SHP77 treated with DMSO at 0.1 percent for 48 hours (cell line): Measurements from ENCODE around the gene RGL4.

Experiments used
- DNase-seq: peaks from one replicate; lab custom pipeline; 2025; lab: John Stamatoyannopoulos, UW

RGL4 gene

DNA sequence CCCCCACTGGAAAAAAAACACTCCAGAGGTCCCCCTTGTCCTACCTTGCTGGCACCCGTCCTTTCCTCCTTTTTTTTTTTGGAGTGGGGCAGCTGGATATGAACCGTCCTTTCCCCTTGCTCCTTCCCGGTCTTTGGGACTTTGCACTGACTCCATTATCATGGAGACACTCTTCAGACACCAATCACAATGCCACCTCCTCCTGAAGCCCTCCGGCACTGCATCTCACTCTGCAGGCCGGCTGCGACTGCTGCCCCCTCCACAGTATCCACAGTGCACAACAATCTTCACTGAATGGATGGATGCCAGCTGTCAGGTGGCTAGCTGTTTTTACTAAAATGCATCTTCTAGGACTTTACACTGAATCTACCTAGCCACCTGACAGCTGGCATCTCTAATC lies 12.7 kb upstream of the RGL4 start:
- no peak for DNase-seq

DNA sequence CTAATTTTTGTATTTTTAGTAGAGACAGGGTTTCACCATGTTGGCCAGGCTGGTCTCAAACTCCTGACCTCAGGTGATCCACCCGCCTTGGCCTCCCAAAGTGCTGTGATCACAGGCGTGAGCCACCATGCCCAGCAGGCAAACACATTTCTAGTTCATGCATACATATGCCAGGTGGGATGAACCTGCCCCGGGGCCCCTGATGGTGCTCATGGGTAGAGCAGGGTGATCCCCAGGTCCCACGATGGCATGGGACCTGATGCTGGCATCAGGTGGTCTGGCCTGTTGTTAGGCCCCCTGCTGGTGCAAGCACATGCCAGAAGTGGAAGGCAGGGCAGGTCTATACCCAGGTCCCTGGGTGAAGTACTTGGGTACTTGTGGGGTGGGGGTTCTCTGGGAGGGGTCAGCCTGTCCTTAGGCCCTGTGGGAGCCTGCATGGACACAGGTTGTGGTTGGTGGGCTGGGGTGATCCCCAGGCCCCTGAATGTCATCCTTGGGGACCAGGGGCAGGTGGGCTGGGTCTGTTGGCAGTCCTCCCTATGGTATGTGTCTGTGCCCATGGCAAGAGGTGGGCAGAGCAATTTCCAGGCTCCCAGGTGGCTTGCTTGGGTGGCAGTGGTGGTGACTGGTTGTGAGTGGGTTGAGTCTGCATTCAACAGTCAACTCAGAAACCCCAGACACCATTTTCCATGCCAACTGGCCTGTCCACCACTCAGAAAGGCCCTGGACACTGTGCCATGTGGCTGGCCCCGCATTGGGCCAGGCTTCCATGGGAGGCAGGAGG lies 9.6 kb upstream of the RGL4 start:
- no peak for DNase-seq

DNA sequence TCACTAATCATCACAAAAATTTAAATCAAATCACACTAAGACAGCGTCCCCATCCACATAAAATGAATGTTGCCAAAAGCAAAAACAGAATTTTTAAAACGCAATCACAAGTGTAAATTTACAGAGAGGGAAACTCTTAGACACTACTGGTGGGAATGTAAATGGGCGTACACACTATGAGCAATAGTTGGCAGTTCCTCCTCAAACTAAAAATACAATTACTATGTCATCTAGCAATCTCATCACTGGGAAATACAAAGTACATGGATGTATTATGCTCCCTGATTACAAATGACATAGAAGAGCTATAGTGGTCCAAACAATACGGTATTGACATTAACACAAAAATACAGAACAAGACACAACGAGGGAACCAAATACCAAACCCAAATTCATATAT lies 8.7 kb upstream of the RGL4 start:
- DNase-seq: no peak

DNA sequence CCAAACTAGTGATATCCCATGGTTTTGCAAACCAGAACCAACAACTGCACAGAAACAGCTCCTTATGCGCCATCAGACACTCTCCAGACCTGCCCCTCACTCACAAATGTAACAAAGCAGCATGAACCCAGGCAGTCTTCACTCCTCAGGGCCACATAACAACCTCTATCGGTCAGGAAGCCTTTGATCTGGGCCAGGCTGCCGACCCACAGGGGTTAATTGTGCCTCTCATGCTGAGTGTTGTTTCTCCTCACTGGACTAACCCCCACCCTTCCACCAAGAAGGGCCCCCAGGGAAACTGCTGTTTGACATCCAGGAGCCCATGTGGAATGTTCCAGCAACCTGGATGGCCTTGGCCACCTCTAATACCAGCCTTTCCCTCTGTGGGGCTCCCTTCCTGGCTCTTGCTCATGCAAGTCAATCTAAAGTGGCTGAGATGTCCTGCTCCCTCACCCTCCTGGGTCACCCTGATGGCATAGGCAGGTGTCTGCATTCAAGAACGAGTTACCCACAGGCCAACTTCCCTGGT lies 7.9 kb upstream of the RGL4 start:
- no peak for DNase-seq

DNA sequence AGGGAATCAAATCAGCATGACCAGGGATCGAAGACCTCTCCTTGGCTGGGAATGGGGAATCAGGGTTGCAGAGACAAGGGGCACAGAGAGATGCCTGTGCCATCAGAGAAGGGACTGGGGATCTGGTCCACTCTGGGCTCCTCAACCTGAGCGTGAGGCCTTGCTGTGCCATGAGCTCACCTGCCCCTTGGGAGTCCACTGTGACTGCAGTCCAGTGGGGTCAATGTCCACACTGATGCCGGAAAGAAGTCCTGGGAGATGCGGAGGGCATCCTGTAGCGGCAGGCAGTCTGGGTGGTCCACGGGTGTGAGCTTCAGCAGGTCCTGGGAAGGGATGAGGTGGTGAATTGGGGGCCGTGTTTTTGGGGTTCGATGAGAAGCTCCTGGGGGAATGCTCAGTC lies 7.3 kb upstream of the RGL4 start:
- DNase-seq: no peak

DNA sequence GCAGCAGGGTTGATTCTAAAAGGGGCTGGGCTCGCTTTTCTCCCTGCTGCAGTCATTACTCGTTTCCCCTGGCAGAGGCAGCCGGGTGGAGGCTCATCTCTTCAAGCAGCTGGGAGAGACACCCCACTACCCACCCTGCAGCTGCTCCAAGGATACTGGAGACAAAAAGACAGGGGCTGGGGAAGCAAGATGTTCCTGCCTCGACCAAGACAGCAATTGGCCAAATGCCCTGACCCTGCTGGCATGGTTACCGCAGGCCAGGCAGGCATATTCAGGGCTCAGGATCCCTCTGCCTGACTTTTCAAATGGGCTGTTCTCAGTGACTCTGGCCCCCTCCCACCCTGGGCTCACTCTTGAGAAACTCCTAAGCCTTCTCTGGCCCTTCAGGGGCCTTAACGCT lies 6.8 kb upstream of the RGL4 start:
- no peak for DNase-seq

DNA sequence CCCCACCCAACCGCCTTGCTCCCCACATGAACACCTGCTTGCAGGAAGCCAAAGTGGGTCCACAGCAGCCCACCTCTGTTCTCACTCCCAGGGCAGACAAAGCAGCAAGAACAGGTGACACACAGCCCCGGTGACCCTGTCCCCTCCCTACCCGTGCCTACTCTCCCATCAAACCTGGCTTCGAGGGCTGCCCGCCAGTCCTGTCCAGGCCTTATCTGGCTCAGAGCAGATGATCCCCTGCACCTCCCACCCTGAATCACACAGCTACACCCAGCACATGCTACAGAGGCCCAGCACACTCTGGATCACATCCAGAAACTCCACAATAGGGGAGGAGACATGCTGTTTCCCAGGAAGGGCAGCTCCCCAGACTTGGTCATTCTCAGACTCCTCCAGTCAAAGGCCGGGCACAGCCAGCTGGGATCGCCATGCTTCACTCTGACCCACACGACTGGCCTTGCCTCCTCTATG lies 6.2 kb upstream of the RGL4 start:
- no peak for DNase-seq

DNA sequence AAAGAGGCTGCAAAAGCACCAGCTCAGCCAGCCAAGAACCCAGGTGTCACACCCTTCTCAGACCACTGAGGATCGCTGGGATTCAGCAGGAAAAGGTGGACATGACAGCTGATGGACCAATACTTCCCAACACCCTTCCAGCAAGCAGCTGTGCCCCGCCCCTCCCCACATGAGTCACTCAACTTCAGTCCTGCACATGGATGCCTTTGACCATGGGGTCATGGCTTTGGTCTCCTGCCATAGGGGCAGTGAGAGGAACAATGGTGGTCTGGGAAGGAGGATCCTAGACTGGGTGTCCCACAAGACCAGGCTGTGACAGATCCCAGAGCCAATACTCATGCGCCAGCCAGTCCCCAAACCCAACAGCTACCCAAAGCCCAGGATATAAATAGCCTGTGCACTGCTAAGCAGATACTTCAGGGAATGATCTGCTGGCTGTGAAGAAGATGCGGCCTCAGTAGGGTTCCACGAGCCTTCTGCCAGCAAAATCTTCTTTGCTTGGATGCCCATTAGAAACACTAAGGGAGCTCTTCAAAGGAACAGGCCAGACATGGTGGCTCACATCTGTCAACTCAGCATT lies 5.5 kb upstream of the RGL4 start:
- no peak for DNase-seq

DNA sequence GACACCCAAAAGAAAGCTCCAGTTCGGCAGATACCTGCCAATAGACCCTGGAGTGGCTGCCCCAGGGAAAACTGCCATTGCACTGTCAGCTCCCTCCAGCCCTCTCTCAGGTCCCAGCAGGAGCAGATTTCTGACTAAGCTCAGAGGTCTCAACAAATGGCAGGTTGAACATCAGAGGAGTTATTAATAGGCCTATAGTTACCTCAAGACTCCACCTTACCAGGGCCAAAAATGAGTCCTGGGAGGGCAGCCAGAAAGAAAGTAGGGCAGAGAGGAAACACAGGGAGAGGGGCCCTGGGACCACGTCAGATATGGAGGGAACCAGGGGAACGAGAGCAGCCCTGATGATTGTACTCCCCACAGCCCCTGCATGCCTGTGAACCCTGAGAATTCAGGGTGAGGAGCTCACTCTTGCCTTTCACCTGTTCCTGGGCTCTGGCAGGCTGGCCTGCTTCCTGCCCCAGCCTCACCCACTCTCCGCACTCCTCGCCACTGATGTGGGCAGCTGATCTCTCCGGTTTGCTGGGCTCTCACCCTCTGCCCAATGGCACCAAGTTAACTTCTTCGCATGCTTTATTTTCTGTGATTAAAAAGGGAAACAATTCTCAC lies 4.3 kb upstream of the RGL4 start:
- no peak for DNase-seq

DNA sequence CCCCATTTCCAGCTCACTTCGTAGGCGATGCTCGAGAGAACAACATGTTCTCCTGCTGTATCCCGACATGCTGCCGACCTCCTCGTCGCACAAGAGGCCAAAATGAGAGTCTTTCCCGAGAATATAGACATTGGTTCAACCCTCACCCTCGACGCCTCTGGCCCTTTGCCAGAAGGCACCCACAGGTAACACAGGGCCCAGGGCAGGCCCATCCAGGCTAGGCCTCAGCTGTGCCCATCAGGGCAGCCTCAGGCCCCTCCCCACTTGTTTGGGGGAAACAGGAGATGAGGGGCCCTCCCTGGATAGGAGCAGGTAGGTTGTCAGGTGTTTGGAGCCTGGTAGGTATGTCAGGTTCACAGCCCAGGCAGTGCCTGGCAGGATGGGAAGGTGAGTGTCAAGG lies 2.7 kb upstream of the RGL4 start:
- no peak for DNase-seq

DNA sequence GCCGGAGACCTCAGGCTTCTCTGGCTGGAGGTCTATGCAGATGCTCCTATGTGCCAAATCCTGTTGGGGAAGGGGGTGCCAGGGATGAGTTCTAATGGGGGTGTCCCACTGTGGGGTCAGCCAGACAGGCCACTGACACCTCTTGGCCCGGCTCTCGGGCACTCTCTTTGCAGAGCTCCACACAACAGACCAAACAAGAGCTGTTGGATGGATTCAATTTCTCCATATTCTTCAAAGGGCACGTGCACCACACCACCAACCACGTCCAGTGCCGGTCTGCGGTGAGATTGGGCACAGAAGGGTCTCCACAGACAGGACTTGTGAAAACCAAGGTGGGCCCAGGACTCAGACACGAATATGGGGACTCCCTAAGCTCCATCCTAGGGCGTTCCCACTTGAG lies 2.2 kb upstream of the RGL4 start:
- no peak for DNase-seq

DNA sequence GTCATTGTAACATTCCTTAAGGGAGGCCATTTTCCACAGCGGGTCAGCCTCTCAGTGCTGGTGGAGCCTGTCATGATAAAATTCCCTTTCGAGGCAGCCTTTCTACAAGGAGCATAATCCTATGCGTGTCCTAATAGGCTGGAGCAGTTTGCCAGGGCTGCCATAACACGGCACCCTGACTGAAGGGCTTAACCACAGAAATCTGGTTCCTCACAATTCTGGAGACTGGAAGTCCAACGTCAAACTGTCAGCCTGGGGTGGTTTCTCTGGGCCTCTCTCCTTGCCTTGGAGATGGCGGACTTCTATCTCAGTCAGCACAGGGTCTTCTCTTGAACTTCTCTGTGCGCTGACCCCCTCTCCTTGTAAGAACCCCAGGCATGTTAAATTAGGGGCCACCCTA lies 1.4 kb upstream of the RGL4 start:
- DNase-seq: no peak

DNA sequence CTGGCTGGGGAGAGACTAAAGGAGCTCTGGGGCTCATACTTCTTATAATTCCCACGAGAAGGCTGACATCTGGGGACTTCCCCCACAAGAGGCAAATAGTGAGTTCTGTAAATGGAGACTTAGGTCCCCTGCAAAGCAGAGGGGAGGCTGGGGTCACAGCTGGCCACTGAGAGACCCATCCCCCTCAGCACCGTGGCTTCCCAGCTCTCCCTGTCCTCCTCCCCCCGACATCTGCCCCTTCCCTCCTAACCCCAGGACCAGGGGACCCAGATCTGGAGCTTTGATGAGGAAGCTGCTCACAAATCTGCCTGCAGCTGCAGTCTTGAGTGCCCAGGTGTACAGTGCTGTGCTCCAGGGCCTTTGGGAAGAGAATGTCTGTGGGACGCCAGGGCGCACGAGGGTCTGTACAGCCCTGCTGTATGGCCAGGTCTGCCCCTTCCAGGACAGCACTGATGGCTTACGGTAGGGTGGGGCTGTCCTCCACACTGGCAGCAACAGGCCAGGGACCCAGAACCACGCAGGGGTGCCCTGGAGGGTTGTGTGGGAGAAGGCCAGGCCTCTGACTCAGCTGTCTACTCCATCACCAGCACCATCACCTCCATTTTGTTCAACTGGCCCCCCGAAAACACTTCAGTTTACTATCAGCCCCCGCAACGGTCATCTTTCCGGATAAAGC lies 1.1 kb downstream of the RGL4 start:
- no peak for DNase-seq

DNA sequence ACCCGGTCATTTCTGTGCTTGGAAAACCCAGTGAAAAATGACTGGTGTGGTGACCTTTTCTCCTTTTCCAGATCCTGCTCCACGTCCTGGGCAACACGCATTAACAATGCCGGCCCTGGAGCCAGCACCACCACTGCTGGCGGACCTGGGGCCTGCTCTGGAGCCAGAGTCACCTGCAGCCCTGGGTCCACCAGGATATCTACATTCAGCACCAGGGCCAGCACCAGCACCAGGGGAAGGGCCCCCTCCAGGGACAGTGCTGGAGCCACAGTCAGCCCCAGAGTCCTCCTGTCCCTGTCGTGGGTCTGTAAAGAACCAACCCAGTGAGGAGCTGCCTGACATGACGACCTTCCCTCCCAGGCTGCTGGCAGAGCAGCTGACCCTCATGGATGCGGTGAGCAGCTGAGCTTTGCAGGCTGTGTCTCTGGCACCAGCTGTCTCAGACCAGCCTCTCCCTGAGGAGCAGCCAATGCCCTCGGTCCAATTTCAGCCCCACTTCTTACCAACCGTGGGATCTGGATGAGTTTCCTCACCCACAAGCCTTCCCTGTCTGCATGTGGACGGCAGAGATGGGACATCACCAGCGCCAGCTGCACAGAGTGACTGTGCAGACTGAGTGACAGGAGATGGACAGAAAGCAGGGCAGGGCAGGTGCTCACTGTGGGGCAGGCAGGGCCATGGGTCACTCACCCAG lies 1.9 kb downstream of the RGL4 start:
- no peak for DNase-seq

DNA sequence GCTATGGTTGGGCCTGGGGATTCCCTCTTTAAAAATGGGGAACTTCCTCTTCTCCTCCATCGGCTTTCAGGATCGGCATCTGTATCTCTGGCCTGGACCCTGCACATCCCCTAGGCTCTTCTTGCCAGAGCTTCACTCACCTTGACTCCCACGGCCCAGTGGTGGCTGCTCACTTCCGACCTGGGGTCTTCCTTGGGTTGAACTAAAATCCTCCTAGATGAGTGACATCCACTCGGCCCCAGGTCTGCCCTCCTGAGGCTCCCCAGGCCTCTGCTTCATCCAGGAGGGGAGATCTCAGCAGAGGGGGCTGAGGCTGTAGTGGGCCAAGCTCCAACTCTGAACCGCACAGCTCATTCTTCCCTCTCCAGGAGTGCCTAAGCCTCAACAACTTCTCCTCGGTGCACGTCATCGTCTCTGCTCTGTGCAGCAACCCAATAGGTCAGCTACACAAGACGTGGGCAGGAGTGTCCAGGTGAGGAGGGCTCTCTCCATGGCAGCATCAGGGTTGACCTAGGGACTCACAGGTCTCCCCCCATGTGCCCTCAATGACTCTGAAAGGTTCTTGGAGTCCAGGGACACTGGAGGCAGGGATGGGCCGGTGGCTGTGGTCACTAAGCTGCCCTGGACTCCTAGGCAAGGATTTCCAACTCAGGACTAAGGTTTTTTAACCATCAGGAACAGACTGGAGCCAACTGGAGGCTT lies 3.3 kb downstream of the RGL4 start:
- DNase-seq: no peak

DNA sequence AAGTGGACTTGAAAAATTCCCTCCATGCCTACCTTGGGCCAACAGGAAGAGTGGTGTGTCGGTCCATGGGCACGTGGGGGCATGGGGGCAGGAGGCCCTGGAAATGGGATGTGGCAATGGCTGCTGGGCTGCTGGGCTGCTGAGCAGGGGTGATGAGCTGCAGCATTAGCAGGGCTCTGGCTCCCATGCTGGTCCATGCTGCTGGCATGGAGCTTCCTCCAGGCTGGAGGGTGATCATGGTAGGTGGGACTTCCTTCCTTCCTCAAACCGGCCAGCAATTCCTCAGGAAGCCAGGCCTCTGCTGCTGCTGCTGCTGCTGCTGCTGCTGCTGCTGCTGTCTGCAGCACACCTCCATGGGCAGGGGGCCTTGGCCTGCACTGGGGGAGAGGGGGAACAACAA lies 4.3 kb downstream of the RGL4 start:
- DNase-seq: no peak

DNA sequence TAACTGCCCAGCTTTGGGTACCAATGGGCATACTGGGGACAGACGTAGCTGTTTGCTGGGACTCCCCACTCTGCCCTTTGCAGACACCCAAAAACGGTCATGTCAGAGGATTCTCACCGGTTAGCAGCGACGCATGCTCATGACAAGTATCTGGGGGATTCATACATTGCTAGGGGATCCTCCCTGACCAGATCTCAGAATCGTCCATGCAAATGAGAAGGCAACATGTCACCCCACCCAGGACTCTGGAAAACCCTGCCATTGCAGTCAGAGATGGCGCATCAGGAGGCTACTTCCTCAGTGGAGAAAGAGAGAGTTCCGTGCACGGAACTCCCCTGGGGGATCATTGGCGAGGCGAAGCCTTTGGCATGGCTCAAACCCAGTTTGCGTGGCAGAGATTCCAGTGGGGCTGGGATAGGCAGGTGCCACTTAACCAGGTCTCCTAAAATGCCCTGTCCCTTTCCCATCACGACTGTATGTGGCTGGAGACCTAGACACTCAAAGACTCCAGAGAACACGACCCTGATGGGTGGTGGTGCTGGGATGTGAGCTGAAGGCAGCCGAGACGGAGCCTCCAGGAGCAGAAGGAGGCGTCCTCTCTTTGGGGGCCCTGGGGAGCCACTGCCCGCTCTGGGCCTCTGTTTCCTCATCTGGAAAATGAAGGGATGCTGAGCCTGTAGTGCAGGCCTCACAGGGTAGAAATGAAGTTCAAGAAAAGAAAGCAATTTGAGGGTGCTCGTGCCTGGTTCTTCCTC lies 4.9 kb downstream of the RGL4 start:
- no peak for DNase-seq

DNA sequence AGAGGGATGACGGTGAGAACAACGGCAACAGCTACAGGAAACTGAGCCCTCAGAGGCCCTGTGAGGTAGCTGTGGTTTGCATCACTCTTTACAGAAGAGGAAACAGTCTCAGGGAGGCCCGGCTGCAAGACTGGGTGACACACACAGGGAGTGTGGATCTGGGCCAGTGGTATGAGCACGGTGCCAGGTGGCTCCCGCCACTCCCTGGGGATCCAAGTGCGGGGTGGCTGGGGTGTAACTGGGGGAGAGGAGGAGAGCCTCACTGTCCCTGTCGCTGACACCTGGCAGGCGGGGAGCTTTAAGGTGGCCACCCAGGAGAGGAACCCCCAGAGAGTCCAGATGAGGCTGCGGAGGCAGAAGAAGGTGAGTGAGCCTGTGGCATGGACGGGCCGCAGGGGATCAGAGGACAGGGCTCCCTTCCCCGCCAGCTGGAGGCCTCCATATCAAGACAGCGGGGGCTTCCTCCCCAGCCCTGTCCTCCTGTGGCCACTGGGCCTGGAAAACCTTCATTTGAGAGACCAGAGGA lies 5.6 kb downstream of the RGL4 start:
- DNase-seq: no peak

DNA sequence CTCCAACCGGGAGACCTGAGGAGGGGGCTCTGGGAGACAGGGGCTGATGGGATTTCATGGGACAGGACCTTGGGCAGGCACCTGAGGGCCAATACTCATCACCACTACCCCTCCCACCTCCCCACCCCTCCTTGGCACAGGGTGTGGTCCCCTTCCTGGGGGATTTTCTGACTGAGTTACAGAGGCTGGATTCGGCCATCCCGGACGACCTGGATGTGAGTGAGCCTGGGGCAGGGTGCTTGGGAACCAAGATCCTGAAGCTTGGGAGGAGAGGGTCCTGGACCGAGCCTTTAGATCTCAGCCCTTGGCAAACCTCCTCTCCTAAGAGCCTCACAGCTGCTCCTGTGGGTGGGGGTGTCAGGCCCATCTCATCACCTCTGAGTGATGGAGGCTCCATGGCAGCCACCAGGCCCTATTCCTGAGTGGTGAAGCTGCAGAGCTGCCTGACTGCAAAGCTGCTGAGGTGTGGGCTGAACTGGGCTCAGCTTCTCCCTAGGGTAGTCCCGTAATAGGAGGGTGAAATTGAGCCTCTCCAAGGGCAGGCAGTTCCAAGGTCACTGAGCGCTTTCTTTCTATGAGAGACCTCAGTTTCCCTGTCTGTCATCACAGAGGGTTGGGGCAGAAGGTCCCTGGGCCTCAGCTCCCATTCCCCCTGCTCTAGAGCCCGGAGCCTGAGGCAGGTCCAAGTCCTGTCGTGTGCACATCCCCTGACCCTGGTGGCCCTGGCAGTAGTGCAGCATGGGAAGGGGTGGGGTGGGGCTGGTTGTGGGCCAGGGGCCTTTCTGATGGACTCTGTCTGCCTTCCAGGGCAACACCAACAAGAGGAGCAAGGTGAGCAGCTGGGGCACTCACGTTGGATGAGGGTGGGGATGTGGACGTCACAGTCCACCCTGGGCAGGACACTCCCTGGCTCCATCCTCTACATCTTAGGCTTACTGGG lies 6.5 kb downstream of the RGL4 start:
- no peak for DNase-seq
